ENCODE results near the gene LGALS3BP.
"Not testable (repeated sequence)": the region's sequence is repeated elsewhere in the genome, so short reads cannot be mapped to it uniquely, and the experiment has no call there.

Gene LGALS3BP

DNA sequence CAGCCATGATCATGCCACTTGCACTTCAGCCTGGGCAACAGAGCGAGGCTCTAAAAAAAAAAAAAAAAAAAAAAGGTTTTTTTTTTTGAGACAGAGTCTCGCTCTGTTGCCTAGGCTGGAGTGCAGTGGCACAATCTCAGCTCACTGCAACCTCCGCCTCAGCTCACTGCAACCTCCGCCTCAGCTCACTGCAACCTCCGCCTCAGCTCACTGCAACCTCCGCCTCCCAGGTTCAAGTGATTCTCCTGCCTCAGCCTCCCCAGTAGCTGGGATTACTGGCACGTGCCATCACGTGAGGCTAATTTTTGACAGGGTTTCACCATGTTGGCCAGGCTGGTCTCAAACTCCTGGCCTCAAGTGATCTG is 16.8 kb downstream of the LGALS3BP start:
- DNase-seq (ENCODE audit: low read depth), result not testable (repeated sequence)

DNA sequence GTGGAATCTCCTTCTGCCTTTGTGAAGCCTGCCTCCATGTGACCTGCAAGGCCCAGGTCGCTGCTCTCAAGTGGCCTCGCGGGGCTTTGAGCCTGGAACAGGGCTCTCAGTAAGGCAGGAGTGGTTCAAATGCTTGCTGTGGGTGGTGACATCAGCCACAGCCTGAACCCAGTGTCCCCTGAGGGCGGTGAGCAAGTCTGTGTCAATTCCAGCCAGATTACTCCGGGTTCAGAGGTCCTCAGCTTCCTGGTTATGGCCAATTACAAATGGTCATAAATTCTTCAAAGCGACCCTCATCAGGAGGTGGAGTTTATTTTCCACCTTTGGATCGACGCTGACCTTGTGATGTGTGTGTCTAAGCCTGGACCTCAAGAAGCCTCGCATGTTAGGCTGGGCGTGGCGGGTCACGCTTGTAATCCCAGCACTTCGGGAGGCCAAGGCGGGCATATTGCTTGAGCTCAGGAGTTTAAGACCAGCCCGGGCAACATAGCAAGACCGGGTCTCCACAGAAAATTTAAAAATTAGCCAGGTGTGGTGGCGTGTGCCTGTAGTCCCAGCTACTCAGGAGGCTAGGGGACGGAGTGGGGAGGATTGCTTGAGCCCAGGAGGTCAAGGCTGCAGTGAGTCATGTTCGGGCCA is 17.3 kb downstream of the LGALS3BP start:
- no peak for DNase-seq (ENCODE audit: low read depth)

DNA sequence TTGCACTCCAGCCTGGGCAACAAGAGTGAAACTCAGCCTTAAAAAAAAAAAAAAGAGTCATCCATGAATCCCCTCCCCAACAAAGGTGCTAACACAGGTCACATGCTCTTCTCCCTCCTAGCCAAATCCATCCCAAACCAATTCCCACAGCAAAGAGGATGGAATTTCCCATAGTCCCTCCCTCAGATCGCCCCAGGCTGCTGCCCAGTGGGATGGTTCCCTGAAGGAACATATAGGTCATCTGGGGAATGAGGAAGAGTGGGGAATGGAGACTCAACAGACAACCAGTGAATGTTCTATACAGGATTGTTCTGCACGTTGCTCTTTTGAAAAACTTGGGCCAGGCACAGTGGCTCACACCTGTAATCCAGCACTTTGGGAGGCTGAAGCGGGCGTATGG is 18.2 kb downstream of the LGALS3BP start:
- DNase-seq (ENCODE audit: low read depth), result no peak

DNA sequence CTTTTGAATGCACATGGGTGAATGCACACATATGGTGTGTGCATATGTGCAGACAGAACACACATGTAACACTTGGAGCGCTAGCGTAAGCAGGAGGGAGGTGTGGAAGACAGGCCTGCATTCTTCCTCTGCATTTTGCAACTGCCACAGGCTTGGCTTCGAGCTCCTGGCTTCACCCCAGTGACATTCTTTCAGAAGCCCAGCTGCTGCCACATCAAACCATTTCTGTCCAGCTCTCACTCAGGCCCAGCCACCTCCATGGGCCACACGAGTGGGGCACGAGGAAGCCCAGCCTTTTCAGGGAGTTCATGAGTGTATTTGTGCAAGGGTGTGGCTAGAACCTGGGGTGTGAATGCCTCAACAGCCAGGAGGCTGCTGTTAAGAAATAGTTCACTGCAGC is 18.8 kb downstream of the LGALS3BP start:
- DNase-seq (ENCODE audit: low read depth), result no peak

DNA sequence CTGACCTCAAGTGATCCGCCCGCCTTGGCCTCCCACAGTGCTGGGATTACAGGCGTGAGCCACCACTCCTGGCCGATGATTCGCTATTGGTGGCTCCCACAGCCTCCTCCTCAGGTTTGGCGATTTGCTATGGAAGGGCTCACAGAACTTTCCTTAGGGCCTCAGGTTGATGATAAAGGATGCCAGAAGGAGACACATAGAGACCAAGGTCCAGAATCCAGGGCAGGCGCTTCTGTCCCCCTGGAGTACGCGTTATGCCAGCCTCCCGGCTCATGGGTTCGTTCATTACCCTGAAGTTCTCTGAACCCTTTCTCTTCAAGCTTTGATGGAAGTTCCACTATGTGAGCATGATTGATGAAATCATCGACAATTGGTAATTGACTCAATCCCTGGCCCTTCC is 19.9 kb downstream of the LGALS3BP start:
- no peak for DNase-seq (ENCODE audit: low read depth)

DNA sequence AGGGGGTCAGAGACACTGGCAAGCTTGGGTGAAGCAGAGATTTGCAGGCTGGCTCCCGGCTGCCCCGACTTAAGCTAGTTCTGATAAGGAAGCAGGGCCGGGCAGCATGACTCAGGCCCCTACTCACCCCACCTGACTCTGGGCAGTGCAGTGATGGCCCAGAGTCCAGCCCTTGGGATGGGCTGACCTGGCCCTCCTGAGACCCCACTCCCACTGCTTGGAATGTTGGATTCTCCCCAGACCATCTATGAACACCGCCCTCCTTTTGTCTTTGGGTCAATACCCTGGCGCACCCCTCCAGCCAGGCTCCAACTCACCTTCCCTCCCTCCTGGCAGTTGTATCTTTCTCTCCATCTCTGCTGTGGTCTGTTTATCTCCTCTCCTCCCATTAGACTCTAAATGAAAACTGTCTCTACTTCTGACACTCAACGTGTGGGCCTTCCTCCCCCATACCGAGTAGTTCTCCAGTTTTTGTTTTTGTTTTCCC is 21.0 kb downstream of the LGALS3BP start:
- no peak for DNase-seq (ENCODE audit: low read depth)

DNA sequence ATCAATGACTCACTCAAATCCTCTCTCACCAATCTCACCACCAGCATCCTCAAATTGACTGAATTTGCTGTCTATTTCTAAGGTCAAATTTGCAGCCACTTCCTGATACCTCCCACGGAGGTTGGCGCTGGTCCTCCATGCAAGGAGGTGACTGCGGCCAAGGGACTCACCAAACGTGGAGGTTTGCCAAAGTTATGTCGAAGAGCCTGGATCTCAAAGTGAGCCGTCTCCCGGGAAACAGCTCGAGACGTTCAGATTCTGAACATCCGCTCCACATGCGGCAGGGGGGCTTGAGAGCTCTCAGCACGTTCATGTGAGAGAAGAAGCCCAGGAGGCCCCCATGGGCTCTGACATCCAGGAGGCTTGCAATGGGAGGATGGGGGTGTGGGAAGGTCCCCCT is 22.6 kb downstream of the LGALS3BP start:
- DNase-seq (ENCODE audit: low read depth), result no peak

DNA sequence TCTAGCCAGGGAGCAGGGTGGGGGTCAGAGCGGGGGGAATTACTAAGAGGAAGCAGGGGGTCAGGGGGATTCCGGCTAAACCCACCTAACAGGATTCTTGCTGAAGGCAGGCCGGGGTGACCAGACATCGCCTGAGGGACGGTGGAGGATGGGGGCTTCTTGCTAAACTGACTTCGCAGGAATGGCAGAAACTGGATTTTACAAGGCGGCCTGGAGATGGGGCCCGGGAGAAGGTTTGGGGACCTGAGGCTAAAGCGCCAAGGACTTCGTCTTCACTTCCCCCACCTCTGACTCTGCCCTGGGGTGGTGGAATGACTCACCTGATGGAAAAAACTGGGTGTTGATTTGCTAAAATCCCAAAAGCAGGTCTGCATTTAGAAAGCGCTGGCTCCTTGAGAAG is 23.5 kb downstream of the LGALS3BP start:
- DNase-seq (ENCODE audit: low read depth), result no peak

DNA sequence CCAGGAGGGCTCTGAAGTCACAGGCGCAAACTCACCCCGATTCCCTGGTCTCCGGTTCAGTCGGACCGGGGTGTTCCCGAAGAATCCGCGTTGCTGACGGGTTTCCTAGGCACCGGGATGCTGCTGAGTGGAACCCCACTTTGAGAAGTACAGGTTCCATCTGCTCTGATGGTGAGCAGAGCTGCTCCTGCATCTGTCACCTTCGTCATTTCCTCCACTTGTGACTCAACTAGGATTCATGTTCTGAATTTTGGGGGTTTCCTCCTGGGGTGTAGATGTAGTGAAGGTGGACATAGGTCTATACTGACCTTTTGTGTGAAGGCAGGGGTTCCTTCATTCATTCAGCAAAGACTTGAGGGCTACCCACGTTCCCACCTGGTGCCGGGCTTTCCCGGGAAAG is 25.0 kb downstream of the LGALS3BP start:
- DNase-seq (ENCODE audit: low read depth), result no peak

DNA sequence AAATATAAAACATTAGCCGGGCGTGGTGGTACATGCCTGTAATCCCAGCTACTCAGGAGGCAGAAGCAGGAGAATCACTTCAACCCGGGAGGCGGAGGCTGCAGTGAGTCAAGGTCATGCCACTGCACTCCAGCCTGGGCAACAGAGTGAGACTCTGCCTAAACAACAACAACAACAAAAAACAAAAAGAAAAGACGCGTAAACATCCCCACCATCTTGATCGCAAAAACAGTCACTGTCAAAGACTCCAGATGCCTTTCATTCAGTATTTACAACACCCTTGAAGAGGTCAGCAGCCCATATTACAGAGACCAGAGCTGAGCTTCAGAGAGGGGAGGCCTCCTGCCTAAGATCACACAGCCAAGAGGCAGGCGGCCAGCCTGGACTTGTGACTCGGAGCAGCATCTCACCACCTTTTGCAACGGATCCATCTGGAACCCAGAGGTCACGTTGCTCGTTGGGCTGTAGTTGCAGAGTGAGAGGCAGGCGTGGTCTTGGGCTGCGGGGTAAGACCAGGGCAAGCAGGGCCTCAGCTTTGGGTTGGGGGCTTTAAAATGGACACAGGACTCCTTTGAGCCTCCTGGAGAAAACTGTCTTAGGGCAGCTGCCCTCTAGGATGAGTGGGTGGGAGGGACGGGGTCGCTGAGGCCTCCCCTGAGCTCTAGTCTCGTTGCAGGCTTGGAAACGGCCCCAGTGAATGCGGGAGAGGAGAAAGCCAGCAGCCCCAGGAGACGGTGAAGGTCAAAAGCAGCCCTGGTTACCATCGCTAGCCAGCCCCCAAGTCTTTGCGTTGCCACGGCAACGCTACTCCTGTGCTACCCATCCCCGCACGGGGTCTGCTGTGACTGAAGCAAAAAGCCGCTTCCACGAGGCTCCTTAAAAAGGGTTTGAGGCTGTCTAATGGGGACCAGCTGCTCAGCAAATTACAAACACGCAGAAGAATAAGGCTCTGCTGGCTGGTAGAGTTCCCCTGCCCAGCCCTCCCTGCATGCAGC is 26.1 kb downstream of the LGALS3BP start:
- no peak for DNase-seq (ENCODE audit: low read depth)

DNA sequence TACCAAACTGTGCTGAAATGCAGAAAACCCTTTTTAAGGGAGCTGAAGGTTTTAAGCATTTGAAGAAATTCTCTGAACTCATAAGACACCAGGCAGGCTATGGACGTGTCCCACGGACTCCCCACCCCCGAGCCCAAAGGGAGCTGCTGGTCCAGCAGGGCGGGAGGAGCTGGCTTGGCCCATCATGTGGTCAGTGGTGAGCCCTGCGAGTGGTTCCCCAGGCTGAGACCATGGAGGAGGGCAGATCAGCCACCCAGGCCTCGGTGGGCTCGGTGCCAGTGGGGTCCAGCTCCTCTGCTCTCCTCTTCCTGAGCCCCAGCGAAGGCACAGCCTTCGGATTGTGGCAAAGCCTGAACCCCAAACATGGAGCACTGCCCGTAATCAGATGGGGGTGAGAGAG is 27.0 kb downstream of the LGALS3BP start:
- no peak for DNase-seq (ENCODE audit: low read depth)

DNA sequence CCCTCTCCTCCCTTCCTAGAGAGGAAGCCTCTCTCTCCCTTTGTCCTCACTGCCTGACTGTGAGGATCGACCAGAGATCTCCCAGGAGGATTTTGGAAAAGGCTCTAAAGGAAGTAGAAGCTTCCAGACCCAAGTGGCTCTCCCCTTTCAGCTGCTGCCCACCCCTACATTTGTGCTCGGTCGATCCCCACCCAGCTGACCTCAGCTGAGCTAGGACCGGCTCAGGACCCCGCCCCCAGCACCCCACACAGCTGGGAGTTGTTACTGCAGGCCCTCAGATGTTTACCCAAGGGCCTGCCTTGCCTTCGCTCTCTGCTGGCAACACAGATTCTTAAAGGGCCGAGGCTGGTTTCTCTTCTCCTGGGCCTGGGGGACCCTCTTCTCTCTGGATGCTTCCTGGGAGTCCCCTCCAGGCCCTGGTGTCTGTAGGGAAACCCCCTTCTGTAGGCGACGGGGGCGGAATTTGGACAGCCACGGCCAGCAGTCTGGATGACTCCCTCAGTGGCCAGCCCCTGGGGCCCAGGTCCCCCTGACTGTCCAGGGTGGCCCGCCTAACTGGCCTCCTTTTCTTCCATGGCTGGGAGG is 27.7 kb downstream of the LGALS3BP start:
- no peak for DNase-seq (ENCODE audit: low read depth)

DNA sequence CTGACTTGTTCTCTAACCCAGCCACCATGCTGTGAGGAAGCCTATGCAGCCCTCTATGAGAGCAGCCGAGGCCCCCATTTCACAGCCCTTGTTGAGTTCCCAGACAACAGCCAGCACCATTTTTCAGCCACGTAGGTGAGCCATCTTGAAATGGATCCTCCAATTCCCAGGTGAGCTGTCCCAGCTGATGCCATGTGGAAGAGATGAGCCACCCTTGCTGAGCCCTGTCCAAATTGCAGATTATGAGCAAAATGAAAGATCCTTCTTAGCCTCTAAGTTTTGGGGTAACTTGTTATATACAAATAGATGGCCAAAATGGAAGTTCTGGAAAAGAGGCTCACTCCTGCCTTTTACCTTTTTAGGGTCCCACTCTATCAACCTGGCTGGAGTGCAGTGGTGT is 28.9 kb downstream of the LGALS3BP start:
- DNase-seq (ENCODE audit: low read depth), result no peak

DNA sequence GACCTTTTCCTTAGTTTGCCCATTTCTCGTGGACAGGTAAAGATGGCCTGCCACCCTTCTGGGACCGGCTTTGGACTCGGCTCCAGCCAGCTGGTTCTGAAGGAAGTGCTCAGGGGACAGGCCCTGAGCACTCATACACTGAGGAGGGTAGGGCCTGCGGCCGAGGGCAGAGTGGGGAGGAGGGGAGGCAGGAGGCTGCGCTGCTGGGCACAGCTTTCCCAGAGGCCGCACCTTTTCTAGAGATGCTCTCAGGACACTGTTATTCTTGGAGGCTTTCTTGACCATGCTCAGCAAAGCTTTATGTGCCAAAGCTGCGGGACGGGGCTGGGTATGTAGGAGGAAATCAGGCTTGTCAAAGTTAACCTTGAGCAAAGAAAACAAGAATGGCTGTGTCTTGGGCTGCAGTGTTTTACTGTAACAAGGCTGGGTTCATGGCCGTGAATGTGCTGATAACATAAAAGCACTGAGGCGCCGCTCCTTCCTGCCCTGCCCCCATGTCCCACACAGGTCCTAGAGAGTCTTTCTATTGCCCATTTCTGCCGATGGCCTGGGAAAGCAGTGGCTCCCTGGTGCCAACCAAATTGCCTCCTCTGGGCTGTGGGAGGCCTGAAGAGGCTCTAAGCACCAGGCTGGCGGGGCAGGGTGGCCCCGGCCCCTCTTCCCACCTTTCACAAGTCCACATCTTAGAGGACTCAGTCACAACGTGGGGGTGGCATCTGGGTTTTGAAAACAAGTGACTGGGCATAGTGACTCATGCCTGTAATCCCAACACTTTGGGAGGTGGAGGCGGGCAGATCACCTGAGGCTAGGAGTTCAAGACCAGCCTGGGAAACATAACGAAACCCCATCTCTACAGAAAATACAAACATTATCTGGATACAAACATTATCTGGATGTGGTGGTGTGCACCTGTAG is 32.2 kb downstream of the LGALS3BP start:
- no peak for DNase-seq (ENCODE audit: low read depth)

DNA sequence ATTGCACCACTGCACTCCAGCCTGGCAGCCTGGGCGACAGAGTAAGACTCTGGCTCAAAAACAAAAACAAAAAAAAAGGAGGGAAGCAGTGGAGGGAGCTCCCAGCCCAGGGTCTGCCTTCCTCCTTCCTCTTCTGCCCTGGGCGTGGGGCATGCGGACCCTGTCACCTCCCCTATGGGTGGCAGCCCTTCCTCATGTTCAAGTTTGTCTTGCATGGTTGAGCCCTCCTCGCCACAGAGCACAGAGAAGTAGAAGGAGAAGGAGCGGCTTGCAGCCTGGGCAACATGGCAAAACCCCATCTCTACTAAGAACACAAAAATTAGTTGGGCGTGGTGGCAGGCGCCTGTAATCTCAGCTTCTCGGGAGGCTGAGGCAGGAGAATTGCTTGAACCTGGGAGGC is 33.1 kb downstream of the LGALS3BP start:
- DNase-seq (ENCODE audit: low read depth), result no peak

DNA sequence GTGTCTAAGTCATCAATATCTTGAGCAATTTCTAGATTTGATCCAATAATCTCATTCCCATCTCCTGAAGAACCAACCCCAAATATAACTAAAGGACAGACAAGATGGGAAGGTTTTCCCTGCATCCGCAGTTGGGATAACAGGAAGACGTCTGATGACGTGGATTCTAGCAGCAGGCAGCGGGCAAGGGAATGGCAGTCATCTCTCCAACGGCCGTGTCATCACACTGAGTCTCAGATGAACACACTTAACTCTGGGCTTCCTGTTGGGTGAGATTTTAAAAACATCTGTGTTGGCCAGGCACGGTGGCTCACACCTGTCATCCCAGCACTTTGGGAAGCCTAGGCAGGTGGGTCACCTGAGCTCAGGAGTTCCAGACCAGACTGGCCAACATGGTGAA is 33.6 kb downstream of the LGALS3BP start:
- no peak for DNase-seq (ENCODE audit: low read depth)

DNA sequence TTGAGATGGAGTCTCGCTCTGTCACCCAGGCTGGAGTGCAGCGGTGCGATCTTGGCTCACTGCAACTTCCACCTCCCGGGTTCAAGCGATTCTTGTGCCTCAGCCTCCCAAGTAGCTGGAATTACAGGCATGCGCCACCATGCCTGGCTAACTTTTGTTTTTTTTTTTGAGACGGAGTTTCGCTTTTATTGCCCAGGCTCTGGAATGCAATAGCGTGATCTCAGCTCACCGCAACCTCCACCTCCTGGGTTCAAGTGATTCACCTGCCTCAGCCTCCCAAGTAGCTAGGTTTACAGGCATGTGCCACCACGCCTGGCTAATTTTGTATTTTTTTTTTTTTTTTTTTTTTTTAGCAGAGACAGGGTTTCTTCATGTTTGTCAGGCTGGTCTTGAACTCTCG is 34.3 kb downstream of the LGALS3BP start:
- not testable (repeated sequence) for DNase-seq (ENCODE audit: low read depth)

DNA sequence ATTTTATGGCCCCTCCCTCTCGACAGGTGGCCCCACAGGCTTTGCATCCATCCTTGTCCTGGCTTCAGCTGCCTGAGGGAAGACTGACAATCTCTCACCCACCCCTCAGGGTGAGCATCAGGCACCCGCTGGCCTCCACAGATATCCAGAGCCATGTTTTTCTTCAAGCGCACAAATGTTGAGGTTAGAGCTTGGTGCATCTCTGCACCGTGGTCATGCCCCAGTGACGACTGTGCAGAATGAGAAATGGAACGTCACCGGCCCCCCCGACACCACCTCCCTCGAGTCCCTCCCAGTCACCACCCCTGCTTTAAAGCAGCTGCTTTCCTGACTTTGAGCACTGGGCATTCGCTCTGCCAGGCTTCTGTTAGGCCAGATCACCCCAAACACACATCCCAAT is 34.8 kb downstream of the LGALS3BP start:
- DNase-seq (ENCODE audit: low read depth), result no peak

DNA sequence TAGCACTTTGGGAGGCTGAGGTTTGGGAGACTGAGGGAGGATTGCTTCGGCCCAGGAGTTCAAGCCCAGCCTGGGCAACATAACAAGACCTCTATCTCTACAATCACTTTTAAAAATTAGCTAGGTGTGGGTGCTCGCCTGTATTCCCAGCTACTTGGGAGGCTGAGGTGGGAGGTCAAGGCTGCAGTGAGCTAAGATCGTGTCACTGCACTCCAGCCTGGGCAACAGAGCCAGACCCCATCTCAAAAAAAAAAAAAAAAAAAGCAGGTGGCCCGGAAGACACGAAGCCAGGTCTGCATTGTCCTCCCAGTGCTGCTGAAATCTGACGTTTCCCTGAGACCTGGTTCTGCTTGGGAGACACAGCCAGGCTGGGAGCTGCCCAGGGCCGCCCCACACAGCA is 35.7 kb downstream of the LGALS3BP start:
- no peak for DNase-seq (ENCODE audit: low read depth)

DNA sequence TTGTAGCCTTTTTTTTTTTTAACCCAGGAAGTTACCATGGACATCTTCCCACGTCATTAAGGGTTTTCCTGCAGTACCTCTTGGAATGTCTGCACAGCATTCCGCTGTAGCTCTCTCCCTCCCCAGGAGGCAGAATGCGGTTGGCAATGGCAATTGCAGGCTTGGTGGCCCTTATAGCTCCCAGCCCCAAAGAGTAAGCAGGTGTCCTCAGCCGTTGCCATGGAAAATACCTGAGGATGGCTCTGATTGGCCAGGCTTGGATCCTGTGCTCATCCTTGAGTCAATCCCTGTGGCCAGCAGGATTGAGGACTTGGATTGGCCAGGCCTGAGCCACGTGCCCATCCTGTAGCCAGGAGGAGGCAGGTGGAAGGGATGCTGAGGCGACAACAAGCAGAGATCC is 39.0 kb downstream of the LGALS3BP start:
- no peak for DNase-seq (ENCODE audit: low read depth)

DNA sequence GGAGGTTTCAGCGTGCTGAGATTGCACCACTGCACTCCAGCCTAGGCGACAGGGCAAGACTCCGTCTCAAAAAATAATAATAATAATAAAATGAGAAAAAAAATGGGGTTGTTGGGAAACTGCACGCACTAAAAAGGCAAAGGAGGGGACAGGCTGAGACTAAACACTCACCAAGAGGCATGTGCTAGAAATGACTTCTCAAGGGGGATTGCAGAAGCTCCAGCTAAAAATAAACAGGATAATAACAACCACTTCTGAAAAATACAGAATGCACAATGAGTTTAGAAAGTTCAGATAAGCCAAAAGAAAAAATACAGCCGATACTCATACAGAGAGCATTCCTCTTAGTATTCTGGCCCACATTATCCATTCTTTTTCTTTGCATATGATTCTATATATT is 39.5 kb downstream of the LGALS3BP start:
- no peak for DNase-seq (ENCODE audit: low read depth)

DNA sequence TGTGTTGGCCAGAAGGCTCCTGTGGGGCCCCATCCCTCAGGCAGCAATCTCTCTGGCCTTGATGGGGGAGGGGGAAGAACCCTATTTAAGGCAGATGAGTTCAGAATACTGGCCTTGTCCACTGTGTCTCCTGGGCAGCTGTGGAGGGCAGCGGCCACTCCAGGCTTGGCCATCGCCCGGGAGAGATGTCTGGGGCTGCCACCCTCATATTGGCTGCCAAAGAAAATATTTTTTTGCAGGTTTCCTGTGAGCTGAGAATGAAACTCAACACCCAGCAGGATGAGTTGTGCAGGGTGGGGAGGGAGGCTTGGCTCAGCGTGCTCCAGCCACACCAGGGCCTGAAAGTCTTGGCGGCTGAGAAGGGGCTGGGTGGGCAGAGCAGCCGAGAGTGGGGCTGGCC is 40.1 kb downstream of the LGALS3BP start:
- no peak for DNase-seq (ENCODE audit: low read depth)
